Measurements from ENCODE around the gene RNF220.

RNF220 gene

DNA sequence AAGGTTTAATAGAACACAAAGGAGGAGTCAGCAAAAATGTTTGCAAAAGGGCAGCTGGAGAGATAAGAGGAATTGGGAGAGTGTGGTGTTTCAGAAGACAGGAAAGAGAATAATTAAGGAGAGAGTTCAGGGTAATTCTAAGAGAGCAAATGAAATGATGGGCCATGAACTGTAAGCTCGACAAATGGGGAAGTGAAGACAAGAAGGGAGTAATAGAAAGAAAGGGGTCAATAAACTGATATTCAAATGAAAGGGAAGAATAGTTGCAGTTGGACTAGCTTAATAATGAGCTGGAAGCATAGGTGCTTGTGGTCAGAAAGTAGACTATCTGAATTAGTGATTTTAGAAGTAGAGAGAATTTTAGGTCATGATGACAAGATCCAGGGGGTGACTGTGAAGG lies 15.6 kb upstream of the RNF220 start:
- no peak for DNase-seq (ENCODE audit: low spot score)
- TF ChIP-seq, protein P1, sequence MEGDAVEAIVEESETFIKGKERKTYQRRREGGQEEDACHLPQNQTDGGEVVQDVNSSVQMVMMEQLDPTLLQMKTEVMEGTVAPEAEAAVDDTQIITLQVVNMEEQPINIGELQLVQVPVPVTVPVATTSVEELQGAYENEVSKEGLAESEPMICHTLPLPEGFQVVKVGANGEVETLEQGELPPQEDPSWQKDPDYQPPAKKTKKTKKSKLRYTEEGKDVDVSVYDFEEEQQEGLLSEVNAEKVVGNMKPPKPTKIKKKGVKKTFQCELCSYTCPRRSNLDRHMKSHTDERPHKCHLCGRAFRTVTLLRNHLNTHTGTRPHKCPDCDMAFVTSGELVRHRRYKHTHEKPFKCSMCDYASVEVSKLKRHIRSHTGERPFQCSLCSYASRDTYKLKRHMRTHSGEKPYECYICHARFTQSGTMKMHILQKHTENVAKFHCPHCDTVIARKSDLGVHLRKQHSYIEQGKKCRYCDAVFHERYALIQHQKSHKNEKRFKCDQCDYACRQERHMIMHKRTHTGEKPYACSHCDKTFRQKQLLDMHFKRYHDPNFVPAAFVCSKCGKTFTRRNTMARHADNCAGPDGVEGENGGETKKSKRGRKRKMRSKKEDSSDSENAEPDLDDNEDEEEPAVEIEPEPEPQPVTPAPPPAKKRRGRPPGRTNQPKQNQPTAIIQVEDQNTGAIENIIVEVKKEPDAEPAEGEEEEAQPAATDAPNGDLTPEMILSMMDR (IDR thresholded peaks at IDR 0.05; ENCODE audit: extremely low read depth, missing control alignments), result no peak

- DNase-seq (ENCODE audit: low spot score), result no peak
- TF ChIP-seq, protein P1 (IDR thresholded peaks at IDR 0.05; ENCODE audit: extremely low read depth, missing control alignments), result no peak
These were observed 14.8 kb upstream of the RNF220 start for GRCh38 chr1:44390277-44390676.

- no peak for DNase-seq (ENCODE audit: low spot score)
- TF ChIP-seq, protein P1 (IDR thresholded peaks at IDR 0.05; ENCODE audit: extremely low read depth, missing control alignments), result no peak
These were observed 3.5 kb upstream of the RNF220 start for GRCh38 chr1:44401256-44402228.

- DNase-seq (ENCODE audit: low spot score), result peak; percentile 55
- TF ChIP-seq, protein P1 (IDR thresholded peaks at IDR 0.05; ENCODE audit: extremely low read depth, missing control alignments), result no peak
These were observed 1.0 kb downstream of the RNF220 start for GRCh38 chr1:44405798-44406736.

GRCh38 chr1:44406737-44407429 lies 1.8 kb downstream of the RNF220 start:
- DNase-seq (ENCODE audit: low spot score), result peak; percentile 61
- TF ChIP-seq, protein P1 (IDR thresholded peaks at IDR 0.05; ENCODE audit: extremely low read depth, missing control alignments), result no peak

- TF ChIP-seq, protein P1 (IDR thresholded peaks at IDR 0.05; ENCODE audit: extremely low read depth, missing control alignments), result no peak
- peak; percentile 44 for DNase-seq (ENCODE audit: low spot score)
These were observed 2.6 kb downstream of the RNF220 start for GRCh38 chr1:44407430-44408211.
